Femur (tissue), 1 donor: ENCODE results near the gene PLEKHA5.
"Not testable (repeated sequence)": the region's sequence is repeated elsewhere in the genome, so short reads cannot be mapped to it uniquely, and the experiment has no call there.

ENCODE experiments used
- DNase-seq: peaks from one replicate; pipeline ENCODE4 v3.0.0-alpha.2; 2017

PLEKHA5 gene

DNA sequence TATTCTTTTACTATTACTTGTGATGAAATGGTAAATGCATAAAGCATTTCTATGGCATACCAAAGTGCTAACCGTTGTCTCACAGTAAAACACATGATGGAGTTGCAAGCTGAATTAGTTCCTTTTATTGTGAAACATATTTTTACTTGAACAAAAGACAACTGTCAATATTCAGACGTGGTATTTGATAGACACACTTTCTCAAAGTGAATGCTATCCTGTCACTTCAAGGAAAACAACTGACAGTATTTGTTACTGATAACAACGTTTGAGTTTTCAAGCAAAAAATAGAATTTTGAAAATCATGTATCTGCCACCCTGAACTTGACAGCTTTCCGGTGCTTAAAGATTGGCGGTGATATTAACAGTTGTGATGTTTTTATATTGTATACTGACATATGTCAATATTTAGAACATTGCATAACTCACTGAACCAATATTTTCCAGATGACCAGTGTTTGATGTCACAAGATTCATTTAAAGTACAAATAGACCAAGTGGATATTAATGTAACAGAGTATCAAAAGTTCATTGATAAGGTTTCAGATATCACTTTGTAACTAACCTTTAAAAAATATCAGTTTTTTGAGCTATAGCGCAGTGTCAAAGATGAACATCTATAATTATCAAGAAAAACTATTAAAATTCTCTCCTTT is 156.4 kb downstream of the PLEKHA5 start:
- DNase-seq: no peak

DNA sequence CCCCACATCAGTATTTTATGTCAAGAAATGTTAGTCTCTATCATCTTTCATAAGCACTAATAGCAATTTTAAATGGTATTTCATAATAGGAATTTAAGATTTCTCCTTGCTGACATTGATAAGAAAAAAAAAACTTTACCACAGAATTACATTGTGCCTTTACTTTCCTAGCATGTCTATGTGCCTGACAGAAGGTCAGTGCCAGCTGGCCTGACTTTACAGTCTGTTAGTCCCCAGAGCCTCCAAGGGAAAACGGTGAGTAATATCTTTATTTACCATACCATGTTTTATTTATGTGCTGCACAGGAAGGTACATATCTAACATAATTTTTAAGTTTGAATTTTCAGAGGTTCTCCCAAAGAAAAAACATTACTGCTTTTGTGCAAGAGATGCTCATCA is 157.8 kb downstream of the PLEKHA5 start:
- DNase-seq: no peak

DNA sequence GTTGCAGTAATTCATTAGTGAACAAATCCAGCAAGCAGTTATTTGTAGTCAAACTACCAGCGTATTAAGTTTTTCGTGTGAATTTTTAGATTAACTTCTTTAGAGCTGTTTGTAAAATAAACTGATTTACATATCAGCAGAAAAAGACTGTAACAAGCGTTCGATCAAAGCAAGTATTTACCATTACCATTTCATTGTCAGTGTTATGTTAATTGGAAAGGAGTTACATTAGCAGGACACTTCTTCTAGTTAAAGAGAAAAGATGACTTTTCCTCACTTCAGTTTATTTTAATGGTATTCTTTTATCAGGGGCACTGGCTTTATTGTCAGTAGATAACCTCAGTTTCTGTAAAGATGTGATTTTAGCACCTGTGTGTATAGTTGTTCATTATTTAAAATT is 158.6 kb downstream of the PLEKHA5 start:
- no peak for DNase-seq

DNA sequence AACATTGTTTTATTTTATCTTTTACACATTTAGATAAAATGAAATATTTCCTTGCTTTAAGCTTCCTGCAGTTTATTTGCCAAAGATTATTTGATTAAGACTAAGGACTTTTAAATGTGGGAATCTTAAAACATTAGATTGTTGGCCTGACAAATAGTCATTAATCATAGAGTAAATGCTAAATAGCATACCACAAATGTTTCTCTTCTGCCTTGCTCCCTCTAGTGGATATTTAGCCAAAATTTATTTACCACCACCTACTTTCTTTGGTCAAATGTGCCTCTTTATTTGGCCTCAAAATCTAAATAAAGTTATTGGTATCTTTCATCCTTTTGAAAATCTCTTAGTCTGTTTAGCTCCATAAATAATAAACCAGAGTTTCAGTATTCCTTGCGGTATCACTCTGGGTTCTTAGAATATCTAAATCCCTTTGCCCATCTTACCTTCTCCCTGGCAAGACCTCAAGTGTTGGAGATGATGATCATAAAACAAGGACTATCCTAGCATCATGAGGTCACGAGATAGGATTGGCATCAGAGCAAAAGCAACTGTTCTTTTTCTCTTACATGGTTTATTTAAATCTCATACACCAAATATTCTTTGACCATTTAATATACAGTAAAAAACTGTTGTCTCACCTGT is 159.2 kb downstream of the PLEKHA5 start:
- DNase-seq: no peak

DNA sequence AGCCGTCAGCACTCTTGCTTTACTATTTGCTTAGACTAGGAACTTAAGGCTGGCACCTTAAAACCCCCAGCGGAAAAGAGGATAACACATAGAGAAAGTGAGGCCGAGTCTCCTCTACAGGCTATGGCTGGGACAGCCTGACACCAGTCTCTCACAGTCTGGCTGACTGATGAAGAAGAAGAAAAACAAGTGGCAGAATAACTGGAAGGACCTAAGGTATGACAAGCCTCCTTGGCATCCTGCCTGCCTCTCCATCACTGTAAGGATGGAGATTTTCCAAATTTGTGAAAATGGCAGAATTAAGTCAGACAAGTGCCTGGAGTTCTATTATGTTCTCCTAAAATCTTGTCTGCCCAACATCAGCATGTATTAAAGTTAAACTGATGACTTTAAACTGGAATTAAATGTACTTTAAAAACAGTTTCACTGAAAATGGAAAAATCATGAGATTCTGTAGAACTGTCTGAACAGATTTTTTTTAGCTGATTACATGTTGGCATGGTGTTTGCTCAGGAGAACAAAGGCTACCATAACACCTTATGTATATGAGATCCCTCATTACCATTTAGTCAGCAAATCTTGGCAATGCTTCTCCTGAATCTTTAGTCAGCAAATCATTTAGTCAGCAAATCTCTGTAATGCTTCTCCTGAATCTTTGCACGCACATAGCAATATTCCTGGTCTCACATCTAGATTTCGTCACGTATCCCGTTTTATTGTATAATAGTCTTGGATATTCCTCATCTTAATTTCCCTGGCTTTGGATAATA is 169.5 kb downstream of the PLEKHA5 start:
- no peak for DNase-seq

DNA sequence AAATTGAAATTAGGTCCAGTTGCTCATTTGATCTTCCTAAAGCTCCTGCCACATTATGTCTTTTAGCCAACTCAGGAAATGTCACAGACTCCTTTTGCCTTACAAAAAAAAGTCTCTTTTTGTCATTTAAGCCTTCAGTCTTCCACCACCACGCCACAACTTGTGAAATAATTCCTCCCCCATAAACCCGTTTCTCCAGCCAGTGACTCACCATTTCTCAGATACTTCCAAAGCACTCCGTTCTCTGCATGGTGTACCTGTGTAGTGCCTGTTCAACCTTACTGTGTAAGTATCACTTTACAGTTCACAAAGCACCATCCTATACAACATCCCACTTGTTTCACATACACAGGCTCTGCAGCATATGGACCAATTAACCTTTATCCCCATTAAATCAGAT is 170.2 kb downstream of the PLEKHA5 start:
- no peak for DNase-seq

DNA sequence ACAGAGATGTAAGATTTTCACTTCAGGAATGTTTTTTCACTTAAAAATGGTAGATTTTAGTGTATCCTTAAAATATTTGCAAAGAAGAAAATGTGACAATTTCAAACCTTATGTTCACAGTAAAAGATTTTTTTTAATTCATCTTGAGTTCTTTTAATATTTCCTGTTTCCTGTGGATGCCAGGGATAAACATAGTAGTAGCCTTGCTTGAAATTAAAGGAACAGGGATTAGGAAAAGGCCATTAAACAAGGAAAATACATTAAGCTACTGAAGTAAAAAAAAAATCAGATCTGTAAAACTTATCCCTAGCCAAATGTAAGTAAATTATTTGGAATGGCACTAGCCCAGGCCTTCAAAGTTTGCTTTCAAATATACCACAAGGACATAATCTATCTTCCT is 171.7 kb downstream of the PLEKHA5 start:
- no peak for DNase-seq

DNA sequence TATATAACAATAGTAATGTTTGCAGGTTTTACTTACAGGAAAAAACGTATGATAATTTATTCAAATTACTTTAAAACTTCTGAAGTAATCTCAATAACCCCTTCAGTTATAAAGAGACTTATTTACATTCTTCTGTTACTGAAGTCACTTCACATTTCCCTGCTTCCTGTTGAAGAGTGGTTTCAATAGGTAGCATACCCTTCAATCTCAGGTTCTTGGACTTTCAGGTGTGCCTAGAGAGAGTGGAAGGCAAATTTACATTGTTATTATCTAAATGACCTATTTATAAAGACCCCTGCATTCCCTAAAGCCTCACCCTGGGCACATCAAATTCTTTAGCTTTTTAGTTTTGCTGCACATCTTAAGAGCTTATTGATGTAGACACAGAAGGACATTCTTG is 172.2 kb downstream of the PLEKHA5 start:
- DNase-seq: no peak

DNA sequence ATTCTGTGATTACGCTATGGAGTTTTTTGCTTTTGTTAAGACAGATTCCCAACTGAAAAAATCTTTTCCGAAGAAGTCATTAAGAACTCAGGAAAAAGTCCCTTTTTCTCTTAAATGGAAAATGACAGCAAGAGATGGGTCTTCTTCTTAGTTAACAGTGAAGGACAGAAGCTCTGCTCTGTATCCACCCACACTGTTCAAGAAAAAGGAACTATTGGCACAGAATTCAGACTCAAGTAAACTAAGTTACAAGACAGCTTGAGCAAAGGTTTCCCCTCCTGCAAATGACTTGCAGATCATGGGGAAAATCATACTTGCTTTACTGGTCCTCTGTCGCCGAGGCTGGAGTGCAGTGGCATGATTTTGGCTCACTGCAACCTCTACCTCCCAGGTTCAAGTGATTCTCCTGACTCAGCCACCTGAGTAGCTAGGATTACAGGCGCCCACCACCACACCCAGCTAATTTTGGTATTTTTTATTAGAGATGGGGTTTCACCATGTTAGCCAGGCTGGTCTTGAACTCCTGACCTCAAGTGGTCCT is 172.6 kb downstream of the PLEKHA5 start:
- no peak for DNase-seq

DNA sequence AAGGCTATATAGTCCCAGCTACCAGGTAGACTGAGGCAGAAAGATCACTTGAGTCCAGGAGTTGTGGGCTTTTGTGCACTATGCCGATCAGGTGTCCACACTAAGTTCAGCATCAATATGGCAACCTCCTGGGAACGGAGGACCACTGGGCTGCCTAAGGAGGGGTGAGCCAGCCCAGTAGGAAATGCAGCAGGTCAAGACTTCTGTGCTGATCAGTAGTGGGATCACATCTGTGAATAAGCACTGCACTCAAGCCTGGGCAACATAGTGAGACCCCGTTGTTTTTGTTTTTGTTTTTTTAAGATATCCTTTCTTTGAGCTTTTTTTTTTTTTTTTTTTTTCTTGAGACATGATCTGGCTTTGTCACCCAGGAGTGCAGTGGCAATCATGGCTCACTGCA is 174.0 kb downstream of the PLEKHA5 start:
- DNase-seq: no peak

DNA sequence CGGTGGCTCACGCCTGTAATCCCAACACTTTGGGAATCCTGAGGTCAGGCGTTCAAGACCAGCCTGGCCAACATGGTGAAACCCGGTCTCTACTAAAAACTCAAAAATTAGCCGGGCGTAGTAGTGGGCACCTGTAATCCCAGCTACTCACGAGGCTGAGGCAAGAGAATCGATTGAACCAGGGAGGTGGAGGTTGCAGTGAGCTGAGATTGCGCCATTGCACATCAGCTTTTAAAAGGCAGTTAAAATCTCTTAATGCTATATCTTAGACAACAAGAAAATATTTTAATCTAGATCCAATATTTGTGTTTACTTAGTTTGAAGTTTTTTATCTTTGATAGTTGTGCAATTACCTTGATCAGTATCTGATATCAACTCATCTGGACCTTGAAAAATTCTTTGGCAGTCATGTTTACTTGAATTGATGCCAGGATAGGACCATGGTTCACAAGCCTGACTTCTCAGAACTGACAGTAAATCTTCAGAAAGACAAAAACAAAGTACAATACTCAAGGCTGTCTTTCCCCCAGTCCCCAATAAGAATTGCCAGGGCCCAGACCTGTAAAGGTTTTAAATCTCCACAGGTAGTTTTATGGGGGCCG is 174.7 kb downstream of the PLEKHA5 start:
- no peak for DNase-seq

DNA sequence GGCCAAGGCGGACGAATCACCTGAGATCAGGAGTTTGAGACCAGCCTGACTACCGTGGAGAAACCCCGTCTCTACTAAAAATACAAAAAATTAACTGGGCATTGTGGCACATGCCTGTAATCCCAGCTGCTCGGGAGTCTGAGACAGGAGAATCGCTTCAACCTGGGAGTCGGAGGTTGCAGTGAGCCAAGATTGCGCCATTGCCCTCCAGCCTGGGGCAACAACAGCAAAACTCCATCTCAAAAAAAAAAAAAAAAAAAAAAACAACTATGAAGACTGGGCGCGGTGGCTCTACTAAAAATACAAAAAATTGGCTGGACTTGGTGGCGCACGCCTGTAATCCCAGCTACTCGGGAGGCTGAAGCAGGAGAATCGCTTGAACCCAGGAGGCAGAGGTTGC is 176.1 kb downstream of the PLEKHA5 start:
- not testable (repeated sequence) for DNase-seq

DNA sequence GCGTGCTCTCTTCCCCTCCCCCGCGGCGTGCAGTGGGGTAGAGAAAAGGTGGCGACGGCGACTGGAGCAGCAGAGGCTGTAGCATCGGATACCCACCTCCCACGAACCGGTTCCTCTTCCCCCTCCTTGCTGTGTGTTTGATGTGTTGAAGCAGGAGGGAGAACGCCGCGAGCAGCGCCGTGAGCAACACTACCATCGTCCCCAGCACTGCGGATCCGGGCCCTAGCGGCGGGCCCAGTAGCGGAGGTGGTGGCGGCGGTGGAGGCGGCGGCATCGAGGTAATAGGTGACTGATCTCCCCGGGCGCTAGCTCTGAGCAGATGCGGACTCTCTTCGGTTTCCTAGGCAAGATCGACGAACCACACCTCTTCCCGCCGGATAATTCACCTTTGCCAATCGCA is 176.8 kb downstream of the PLEKHA5 start:
- DNase-seq: no peak

DNA sequence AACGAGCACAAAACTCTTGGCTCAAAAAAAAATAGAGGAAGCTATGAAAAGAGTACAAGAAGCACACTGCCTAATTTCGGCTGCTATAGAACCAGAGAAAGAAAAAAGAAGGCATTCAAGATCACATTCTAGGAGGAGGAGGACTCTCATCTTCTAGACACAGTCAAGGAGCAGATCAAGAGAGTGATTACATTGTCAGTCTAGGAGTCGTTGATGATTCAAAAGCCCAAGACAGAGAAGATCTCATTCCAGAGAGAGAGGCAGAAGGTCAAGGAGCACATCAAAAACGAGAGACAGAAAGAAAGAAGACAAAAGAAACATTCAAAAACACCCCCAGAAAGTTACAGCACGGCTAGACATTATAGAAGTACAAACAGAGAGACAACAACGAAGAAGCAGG is 177.9 kb downstream of the PLEKHA5 start:
- DNase-seq: no peak

DNA sequence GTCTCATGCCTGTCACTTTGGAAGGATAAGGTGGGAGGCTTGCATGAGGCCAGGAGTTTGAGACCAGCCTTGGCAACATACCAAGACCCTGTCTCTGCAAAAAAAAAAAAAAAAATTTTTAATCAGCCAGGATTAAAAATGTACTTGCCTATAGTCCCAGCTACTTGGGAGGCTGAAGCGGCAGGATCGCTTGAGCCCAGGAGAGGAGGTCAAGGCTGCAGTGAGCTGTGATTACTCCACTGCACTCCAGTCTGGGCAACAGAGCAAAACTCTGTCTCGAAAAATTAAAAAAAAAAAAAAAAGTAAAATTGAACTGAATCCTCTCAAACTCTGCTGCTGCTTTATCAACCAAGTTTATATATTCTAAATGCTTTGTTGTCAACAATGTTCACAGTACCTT is 181.6 kb downstream of the PLEKHA5 start:
- no peak for DNase-seq

DNA sequence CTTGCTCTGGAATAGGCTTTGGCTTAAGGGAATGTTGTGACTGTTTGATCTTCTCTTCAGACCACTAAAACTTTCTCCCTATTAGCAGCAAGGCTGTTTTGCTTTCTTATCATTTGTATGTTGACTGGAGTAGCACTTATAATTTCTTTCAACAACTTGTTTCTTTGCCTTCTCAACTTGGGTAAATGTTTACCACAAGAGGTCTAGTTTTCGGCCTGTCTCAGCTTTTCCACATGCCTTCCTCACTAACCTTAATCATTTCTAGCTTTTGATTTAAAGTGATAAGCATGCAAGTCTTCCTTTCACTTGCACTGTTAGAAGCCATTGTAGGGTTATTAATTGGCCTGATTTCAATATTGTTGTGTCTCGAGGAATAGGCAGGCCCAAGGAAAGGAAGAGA is 183.1 kb downstream of the PLEKHA5 start:
- no peak for DNase-seq

DNA sequence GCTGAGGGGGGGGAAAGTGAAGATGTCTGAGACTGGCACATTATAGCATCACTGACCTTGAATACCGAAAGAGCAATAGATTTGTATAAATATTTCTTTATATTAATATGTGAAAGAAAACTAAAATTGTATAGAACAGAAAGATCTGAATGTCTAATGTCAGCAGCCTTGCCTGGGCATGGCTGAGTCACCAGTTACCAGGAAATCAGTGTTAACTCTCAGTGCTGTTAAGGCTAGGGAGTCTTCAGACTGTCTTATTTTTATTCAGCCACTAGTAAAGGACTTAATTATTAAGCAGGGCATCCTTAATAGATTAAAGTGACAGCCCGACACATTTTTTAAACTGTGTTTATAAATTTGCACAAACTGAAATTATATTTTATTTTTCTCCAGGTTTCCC is 186.9 kb downstream of the PLEKHA5 start:
- no peak for DNase-seq

DNA sequence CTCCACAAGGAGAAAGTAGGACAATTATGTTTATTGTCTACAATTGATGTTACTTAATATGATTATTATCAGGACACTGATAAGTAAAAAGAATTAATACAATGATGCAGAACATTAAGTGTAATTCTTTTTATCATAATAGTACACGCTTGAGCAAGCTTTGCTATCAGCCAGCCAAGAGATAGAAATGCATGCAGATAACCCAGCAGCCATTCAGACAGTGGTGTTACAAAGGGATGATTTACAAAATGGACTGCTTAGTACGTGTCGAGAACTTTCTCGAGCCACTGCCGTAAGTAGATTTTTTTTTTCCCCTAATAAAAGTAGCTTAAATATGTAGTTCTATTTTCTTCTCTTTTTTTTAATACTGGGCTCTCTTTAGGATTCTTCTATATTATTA is 192.8 kb downstream of the PLEKHA5 start:
- DNase-seq: no peak

DNA sequence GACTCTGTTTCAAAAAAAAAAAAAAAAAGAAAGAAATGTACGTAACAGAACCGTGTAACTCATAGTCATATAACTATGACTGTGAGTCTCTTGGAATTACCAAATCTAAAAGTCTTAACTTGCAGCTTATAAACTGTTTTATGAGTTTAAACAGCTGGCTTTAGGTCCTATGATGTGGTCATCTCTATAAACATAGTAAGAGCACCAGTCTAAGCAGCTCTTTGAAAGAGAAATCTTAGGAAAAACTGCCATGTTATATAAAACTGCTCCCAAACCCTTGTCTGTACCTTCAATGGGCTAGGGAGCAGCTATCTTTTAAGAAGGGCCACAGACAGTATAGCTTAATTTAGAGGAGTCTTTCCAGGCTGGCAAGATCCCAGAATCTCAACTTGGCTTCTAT is 194.3 kb downstream of the PLEKHA5 start:
- DNase-seq: no peak

DNA sequence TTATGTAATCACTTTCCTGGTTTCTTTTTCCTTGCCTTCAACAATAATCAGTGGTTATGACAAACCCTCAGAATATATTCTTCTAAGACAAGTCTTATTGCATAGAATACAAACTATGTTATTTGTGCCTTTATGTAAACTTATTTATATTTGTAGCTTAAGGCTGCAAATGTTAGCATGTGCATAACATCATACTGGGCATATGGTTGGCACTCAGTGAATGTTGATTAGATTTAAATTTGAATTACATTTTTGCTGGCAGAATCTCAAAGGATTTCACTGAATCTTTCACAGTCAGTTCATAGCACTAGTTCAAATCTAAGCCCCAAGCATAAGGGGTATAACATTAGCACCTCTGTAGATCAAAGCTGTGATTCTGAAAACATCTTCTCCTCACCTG is 196.6 kb downstream of the PLEKHA5 start:
- no peak for DNase-seq

DNA sequence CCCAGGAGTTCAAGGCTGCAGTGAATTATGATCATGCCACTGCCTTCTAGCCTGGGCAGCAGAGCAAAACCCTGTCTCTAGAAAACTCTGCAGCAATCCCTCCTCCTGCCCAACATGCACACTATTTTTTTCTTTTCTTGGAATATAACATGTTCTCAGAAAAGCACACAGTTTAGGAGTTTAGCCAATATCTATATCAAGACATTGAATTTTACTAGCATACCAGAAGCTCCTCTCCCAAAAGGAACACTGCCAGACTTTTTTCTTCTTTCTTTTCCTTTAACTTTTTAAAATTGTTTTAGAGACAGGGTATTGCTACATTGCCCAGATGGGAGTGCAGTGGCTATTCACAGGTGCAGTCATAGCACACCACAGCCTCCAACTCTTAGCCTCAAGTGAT is 202.7 kb downstream of the PLEKHA5 start:
- no peak for DNase-seq

DNA sequence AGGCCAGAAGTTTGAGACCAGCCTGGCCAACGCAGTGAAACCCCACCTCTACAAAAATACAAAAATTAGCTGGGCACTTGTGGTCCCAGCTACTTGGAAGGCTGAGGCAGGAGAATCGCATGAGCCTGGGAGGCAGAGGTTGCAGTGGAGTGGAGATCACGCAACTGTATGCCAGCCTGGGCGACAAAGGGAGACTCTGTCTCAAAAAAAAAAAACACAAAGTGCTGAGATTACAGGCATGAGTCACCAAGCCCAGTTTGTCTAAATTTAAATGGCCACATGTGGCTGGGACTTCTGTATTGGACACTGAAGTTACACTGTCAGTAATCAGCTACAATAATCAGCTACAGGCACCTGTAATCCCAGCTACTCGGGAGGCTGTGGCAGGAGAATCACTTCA is 208.9 kb downstream of the PLEKHA5 start:
- DNase-seq: no peak

DNA sequence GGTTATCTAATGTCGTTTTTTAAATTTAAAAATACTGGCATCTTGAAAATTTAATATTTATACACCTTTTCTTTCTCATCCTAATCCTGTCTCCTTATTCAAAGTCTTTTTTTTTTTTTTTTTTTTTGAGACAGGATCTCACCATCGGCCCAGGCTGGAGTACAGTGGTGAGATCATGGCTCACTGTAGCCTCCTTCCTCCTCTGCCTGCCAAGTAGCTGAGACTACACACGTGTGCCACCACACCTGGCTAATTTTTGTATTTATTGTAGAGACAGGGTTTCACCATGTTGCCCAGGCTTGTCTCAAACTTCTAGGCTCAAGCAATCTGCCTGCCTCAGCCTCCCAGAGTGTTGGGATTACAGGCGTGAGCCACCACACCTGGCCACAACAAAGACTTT is 221.3 kb downstream of the PLEKHA5 start:
- not testable (repeated sequence) for DNase-seq

DNA sequence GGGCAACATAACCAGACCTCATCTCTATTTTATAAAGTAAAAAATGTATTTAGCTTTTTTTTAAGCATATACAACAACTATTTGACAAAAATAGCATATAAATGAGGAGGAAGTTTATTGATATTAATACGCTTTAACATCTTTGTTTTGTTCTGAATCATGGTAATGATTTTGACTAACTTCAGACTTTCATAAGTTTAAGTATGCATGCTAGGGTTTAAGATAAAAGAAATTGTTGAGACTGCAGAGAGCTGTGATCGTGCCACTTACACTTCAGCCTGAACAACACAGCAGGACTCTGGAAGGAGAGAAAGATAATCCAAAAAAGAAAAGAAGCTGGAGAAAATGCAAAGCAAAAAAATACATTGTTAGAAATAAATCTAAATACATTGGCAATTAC is 221.8 kb downstream of the PLEKHA5 start:
- no peak for DNase-seq
